A549 treated with GW870086 at 1 μM for 4 hours (cell line): ENCODE results near the gene ADCY4. TPM values are rescaled to one million over a fixed set of nuclear protein-coding genes. Genes with fewer than 3 reads are reported as not detected.

Source experiments
- total RNA-seq: library from RNA; stranded (reverse); fragments of 200-300 nt; extraction: Qiagen RNA extraction; gene quantifications from 5 replicates; pipeline ENCODE4 v1.2.3, GENCODE V29; 2022; ENCODE audit warnings: low read depth

ADCY4 gene
- total RNA-seq, result not detected in 5 replicates

GRCh38 chr14:24334431-24335291 lies at the start of gene ADCY4:
Gene ADCY4 (minus strand): TSS chr14:24335071. CDS start chr14:24334652, 419 bp downstream.

GRCh38 chr14:24367514-24368211 lies 32.8 kb upstream of the ADCY4 start, which contains the start of gene NFATC4:
Gene NFATC4 (plus strand): TSS chr14:24368184. CDS start chr14:24368341, 157 bp downstream.

GRCh38 chr14:24339284-24340151 lies 4.6 kb upstream of the ADCY4 start, which contains the start of gene RIPK3:
Gene RIPK3 (minus strand): TSS chr14:24339991. CDS start chr14:24339826, 165 bp downstream.

GRCh38 chr14:24310646-24311604 lies 23.9 kb downstream of the ADCY4 start, which contains the start of gene LTB4R:
Gene LTB4R (plus strand): TSS chr14:24311502. CDS start chr14:24315652, 4,150 bp downstream.

DNA sequence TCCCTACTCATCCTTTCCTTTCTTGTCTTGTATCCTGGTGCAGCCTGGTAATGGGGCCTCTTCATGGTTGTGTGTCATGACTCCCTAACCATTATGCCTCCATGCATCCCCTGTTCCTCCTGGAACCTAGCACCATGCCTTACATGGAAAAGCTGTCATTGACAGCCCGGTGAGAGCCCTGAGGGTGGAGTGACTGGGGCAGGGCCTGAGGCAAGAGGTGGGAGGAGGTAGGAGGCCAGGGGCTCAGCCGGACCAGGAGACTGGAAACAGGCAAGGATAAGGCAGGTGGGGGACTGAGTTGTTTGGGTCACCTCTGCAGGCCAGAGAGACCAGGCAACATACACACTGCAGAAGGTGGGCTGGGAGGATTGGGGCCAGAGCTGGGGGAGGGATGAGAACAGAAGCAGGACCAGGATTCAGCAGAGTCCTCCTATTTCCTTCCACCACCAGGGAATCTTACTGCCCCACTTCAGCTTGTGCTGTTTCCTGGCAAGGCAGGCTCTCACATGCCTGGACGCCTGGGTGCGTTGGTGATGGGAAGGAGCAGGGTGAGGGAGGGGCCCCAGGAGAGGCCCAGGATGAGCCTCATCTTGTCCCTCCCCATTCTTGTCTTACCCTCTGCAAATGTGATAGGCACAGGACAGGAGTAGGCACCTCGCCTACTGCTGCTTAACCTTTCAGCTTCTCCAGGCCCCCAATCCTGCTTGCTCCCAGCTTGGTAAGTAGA lies 25.2 kb downstream of the ADCY4 start, which contains the start of gene LTB4R2:
TSS of gene LTB4R2 (plus strand) at position 603 of the 727 bp plus-strand sequence. CDS start 525 bp downstream, outside the sequence.

DNA sequence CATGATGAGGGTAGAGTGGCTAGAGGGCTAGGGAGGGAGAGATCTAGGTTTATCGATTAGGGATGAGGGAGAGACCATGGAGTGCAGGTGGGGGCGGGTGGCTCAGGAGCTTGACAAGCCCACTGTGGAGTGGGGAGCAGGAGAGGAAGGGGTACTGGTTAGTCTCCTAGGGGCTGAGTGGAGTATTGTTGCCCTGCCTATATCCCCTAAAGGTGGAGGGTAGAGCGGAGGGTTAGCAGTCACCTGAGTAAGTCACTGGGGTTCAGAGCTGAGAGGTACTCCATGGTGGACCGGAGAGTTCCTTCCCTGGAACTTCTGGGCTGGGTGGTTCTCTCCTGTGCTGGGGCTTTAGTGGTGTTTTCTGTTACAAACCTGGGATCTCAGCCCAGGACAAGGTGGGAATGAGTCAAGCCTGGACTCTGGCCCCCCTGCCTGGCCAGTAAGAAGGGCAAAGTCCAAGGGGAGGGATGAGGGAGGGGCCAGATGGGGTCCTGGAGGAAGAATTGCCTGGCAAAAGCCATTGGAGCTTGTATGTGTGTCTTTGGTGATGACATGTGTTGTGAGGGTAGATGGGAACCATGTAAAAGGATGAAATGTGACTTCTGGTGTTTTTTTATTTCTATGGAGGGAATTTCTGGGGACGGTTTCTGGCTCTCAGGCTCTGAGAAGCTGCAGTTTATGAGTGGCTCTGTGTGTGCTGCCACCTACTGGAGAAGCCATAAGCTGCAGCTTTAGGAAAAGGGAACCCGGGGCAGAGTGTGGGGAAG lies 27.1 kb downstream of the ADCY4 start, which contains the start of gene CIDEB:
TSS of gene CIDEB (minus strand) at position 403 of the 767 bp plus-strand sequence. CDS start at position 284, 119 bp downstream.

DNA sequence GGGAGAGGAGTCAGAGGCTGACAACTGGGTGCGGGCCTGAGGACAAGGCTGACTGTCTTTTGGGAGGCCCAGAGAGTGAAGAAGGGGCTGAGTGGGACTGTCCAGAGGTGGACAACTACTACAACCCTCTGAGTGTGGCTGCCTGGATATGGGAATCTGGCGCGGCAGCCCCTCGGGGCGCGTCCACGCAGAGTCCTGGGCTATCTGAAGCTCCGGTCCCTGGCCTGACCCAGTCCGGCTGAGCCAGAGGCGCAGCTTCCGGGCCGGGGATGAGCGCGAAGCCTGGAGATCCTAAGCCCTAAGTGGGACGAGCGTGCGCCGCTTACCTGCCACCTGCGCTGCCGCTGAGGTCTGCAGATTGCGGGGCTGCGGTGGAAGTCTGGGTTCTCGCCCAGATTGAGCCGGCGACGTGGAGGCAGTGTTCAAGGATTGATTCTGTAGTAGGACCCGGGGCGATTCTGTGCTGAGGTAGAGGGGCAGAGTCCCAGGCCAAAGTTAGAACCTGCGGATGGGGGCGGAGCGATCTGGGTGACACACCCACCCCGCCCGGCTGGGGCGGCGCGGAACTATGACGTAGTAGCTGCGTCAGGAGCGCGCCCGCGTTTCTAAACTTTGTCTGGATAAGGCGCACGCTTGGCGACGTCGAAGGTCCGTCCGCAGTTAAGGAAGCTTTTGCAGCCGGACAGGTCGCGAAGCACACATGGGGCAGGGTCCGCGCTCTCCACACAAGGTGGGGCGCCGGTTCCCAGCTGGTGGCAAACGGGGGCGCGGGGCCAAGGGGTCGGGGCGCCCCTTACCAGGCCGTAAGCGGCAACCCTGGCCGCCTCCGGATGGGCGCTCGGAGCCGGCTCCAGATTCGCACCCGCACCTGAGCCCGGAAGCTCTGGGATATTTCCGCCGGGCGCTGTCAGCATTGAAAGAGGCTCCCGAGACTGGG lies 35.3 kb downstream of the ADCY4 start, which contains the start of the genes DHRS1 and NOP9:
TSS of gene DHRS1 (minus strand) at position 526 of the 937 bp plus-strand sequence. CDS start 674 bp downstream, outside the sequence.
TSS of gene NOP9 (plus strand) at position 596 of the 937 bp plus-strand sequence. CDS start at position 701, 105 bp downstream.

DNA sequence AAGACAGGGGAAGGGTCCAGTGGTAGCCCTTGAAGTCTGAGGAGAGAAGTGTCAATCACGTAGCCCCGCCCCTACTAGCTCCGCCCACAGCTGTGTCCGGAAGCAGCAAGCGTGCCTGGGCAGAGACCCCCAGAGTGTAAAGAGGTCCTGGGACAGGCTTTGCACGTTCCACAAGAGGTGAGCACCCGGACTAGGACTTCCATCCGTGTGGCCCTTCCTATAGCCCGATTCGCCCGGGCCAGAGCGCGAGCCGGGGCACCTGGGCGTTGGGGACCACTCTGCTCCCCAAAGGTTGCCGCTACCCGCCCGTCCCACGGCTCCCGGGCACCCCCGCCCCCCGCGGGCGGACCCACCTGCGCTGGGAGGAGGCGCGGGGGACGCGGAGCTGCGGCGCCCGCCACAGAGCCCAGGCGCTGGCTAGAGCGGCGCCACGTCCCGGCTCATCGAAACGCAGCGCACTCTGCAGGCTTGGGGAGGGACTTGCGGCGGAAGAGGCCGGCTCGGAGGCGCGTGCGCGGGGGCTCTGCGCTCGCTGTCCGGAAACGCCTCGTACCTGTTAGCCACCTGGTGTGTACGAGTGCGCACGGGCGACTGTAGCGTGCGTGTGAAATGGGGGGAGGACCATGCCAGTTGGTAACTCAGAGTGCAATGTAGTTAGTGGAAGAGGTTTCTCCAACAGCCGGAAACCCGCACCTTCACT lies 63.6 kb downstream of the ADCY4 start, which contains the start of gene RABGGTA:
TSS of gene RABGGTA (minus strand) at position 464 of the 700 bp plus-strand sequence. CDS start 482 bp downstream, outside the sequence.

Other genes with a start within 250 kb of the ADCY4 start
- gene PCK2, start 240.8 kb downstream of the ADCY4 start, total RNA-seq, result 18.0 to 23.5 TPM (median 19.5 TPM) in 5 replicates
- 19.4 to 22.8 TPM (median 20.8 TPM) in 5 replicates for gene DCAF11, start 220.3 kb downstream of the ADCY4 start, total RNA-seq
- gene NRL, start 220.1 kb downstream of the ADCY4 start, total RNA-seq, result 0.75 to 1.1 TPM (median 1.0 TPM) in 5 replicates
- gene FITM1, start 204.4 kb downstream of the ADCY4 start, total RNA-seq, result 0.17 TPM in 2 of 5 replicates, not detected in the others
- 157 to 192 TPM (median 167 TPM) in 5 replicates for gene PSME1, start 198.9 kb downstream of the ADCY4 start, total RNA-seq
- gene EMC9, start 193.5 kb downstream of the ADCY4 start, total RNA-seq, result 47.8 to 65.7 TPM (median 59.1 TPM) in 5 replicates
- 161 to 196 TPM (median 170 TPM) in 5 replicates for gene PSME2, start 188.5 kb downstream of the ADCY4 start, total RNA-seq
- 20.9 to 32.8 TPM (median 29.5 TPM) in 5 replicates for gene RNF31, start 187.6 kb downstream of the ADCY4 start, total RNA-seq
- 15.3 to 20.5 TPM (median 18.1 TPM) in 5 replicates for gene IRF9, start 173.8 kb downstream of the ADCY4 start, total RNA-seq
- 3.5 to 5.5 TPM (median 5.2 TPM) in 5 replicates for gene REC8, start 163.0 kb downstream of the ADCY4 start, total RNA-seq
- 71.7 to 83.4 TPM (median 76.3 TPM) in 5 replicates for gene IPO4, start 146.3 kb downstream of the ADCY4 start, total RNA-seq
- gene TM9SF1, start 139.6 kb downstream of the ADCY4 start, total RNA-seq, result 63.4 to 67.1 TPM (median 65.5 TPM) in 5 replicates
- not detected in 5 replicates for gene TSSK4, start 129.4 kb downstream of the ADCY4 start, total RNA-seq
- 76.1 to 96.4 TPM (median 81.8 TPM) in 5 replicates for gene CHMP4A, start 121.6 kb downstream of the ADCY4 start, total RNA-seq
- gene MDP1, start 119.0 kb downstream of the ADCY4 start, total RNA-seq, result 28.4 to 32.8 TPM (median 30.6 TPM) in 5 replicates
- gene NEDD8, start 102.7 kb downstream of the ADCY4 start, total RNA-seq, result 438 to 493 TPM (median 454 TPM) in 5 replicates
- gene GMPR2, start 102.1 kb downstream of the ADCY4 start, total RNA-seq, result 55.3 to 62.7 TPM (median 61.5 TPM) in 5 replicates
- 31.8 to 38.3 TPM (median 37.1 TPM) in 5 replicates for gene TINF2, start 92.4 kb downstream of the ADCY4 start, total RNA-seq
- 0.81 to 1.5 TPM (median 1.2 TPM) in 5 replicates for gene TGM1, start 71.9 kb downstream of the ADCY4 start, total RNA-seq
- gene RABGGTA, start 63.5 kb downstream of the ADCY4 start, total RNA-seq, result 16.1 to 17.8 TPM (median 17.2 TPM) in 5 replicates
- gene DHRS1, start 35.3 kb downstream of the ADCY4 start, total RNA-seq, result 8.1 to 13.1 TPM (median 10.3 TPM) in 5 replicates
- gene NOP9, start 35.2 kb downstream of the ADCY4 start, total RNA-seq, result 14.8 to 17.6 TPM (median 16.2 TPM) in 5 replicates
- 0.17 to 0.72 TPM (median 0.19 TPM) in 5 replicates for gene CIDEB, start 27.1 kb downstream of the ADCY4 start, total RNA-seq
- 2.8 to 5.1 TPM (median 4.4 TPM) in 5 replicates for gene LTB4R2, start 24.9 kb downstream of the ADCY4 start, total RNA-seq
- 3.9 to 6.3 TPM (median 5.2 TPM) in 5 replicates for gene LTB4R, start 23.6 kb downstream of the ADCY4 start, total RNA-seq
- not detected in 5 replicates for gene RIPK3, start 4.9 kb upstream of the ADCY4 start, total RNA-seq
- 0.06 to 0.47 TPM (median 0.31 TPM) in 3 of 5 replicates, not detected in the others for gene NFATC4, start 33.1 kb upstream of the ADCY4 start, total RNA-seq
- 0.25 to 0.34 TPM (median 0.26 TPM) in 5 replicates for gene NYNRIN, start 63.9 kb upstream of the ADCY4 start, total RNA-seq
- 1.0 to 1.7 TPM (median 1.2 TPM) in 5 replicates for gene CBLN3, start 94.6 kb upstream of the ADCY4 start, total RNA-seq
- gene KHNYN, start 94.9 kb upstream of the ADCY4 start, total RNA-seq, result 23.4 to 28.8 TPM (median 27.6 TPM) in 5 replicates
- gene SDR39U1, start 107.7 kb upstream of the ADCY4 start, total RNA-seq, result 42.3 to 50.6 TPM (median 48.6 TPM) in 5 replicates
- not detected in 5 replicates for gene CMA1, start 173.2 kb upstream of the ADCY4 start, total RNA-seq
- gene CTSG, start 241.2 kb upstream of the ADCY4 start, total RNA-seq, result not detected in 5 replicates